Fibroblast of villous mesenchyme (primary cell): ENCODE results near the gene CISD2. TPM values are rescaled to one million over a fixed set of nuclear protein-coding genes. Genes with fewer than 3 reads are reported as not detected.
A peak's percentile ranks its signal among the peaks of the same experiment; 100 is the strongest.

Source experiments
- DNase-seq: peaks from one replicate; pipeline ENCODE4 v3.0.0-alpha.2; 2010; ENCODE audit warnings: low read depth
- H3K4me3 ChIP-seq: 2 replicates; pipeline ENCODE4 v1.5.1; 2011; ENCODE audit warnings: low read depth, mild to moderate bottlenecking, low read length
- CTCF ChIP-seq: IDR thresholded peaks from 2 replicates; pipeline ENCODE4 v1.5.1; 2012; ENCODE audit warnings: low read depth, mild to moderate bottlenecking, low read length; ENCODE audit not compliant: insufficient read depth
- total RNA-seq: library from RNA; depleted of rRNA; stranded (reverse); fragments of >200 nt; gene quantifications from 2 replicates; pipeline ENCODE4 v1.2.3, GENCODE V29; 2012

CISD2 gene
- total RNA-seq, 1 donor: 36.3 TPM

DNA sequence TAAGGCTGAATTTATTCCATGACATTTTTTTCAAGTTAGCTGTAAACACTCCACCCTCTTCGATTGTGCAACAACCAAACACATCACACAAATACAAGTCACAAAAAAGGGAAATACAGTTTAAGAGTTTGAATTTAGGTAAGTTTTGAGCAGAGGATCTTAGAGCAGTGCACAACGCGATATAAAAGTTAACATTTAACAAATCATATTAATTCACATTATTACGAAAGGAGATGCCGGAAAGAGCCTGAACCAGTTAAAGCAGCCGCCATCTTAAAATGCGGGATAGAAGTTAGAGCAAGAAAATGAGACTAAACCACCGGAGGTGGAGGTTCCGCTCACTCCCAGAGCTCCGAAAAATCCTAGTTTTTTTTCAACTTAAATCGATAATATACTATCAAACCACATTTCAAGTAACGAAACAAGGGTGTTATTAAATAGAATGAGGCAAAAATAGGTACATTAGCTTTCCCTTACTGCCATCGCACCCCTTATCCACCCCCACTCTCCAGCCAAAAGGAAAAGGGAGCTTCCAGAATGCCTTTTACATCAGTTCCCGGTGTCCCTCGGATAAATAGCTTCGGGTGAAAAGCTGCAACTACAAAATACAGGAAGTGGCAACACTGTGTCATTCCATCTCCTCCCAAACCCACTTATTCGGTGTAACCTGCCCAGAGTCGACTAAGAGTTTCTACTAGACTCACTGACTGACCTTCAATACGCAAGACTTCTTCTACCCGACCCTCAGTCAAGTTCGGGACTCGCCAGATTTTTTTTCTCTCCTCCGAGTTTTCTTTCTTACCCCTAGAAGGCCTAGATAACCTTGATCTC is 43.3 kb upstream of the CISD2 start:
- DNase-seq: peak; percentile 82
- H3K4me3 ChIP-seq: peak overlapping the region; percentile 99
- TF ChIP-seq CTCF: no peak

- no peak for DNase-seq
- H3K4me3 ChIP-seq: peak overlapping the region; percentile 99
- TF ChIP-seq CTCF: no peak
Observed at GRCh38 chr4:102826105-102826889, 42.5 kb upstream of the CISD2 start.

DNA sequence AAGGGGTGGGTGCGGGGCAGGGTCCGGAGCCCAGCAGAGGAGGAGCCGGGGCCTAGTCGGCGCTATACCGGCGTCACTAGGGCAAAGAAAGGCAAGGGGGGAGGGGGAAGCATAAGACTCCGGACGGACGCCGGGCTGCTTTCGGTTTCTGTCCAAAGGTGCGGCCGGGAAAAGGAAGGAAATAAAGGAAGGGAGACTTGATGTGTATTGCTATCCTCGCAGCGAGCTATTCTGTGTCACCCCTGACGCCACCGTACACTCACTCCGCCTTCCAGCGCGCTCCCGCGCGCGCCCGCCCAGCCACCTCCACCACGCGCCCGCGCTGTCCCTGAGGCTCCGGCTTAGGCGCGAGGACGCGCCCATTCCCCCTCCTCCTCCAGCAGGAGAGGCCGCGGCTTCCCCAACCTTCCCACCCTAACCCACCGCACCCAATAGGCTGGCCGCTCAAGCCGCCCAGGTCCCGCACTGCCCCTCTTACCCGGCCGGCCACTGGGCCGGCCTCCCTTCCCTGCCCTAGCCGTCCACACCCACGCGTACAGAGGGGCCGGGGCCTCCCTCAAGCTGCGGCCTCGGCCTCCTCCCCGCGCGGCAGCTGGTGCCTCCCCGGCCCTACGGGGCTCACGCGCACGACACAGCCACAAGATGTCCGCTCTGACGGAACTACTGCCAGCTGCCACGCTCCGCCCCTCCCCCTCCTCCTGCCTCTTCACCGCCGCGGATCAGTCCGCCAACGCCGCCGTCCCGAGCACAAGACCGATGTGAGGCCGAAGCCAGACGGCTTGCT is 41.7 kb upstream of the CISD2 start, which contains the start of gene UBE2D3:
Gene UBE2D3 (minus strand): TSS at position 662 of the 784 bp plus-strand sequence. CDS start 1,043 bp downstream, outside the sequence.
- no peak for TF ChIP-seq CTCF
- DNase-seq: peak; percentile 97
- peak within 1 kb of the TSS; percentile 99 for H3K4me3 ChIP-seq

GRCh38 chr4:102827674-102828496 is 40.9 kb upstream of the CISD2 start:
- peak; percentile 9 for TF ChIP-seq CTCF
- peak; percentile 100 for DNase-seq
- H3K4me3 ChIP-seq: peak overlapping the region; percentile 99

DNA sequence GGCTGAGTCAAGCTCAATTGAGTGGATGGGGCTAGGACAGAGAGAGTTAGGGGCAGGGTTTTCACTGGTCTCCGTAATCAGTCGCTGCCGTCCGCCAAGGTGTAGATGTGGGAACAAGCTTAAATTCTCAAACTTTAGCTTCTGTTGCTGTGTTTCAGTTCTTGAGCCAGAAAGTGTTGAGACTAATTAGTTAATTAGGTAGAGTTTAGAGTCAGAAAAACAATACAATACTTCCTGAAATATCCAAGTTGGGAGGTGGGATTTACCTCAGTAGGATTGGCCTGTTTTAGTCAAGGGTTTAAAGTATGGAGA is 40.3 kb upstream of the CISD2 start:
- no peak for TF ChIP-seq CTCF
- peak overlapping the region; percentile 99 for H3K4me3 ChIP-seq
- no peak for DNase-seq

- no peak overlapping the region for H3K4me3 ChIP-seq
- TF ChIP-seq CTCF: no peak
- DNase-seq: no peak
Observed at GRCh38 chr4:102829803-102830202, 39.0 kb upstream of the CISD2 start.
